ENCODE results near the gene EYA2. TPM values are rescaled to one million over a fixed set of nuclear protein-coding genes. Genes with fewer than 3 reads are reported as not detected.

EYA2 gene
- total and polyA plus RNA-seq, 4 donors, result 0.17 to 0.54 (median 0.23) TPM; not detected in 1

GRCh38 chr20:46992640-46993035 lies 98.0 kb downstream of the EYA2 start:
- DNase-seq (ENCODE audit: low spot score), result no peak
- Histone ChIP-seq H3K9me3 (ENCODE audit: control insufficient read depth in 4 of 4, low read length in 3 of 4) (no peaks in the 10 kb centered on the region), H3K9ac (ENCODE audit: low read depth in 1 of 2, low read length in 2 of 2) (no peak overlapping the region), H3K27me3 (ENCODE audit: control insufficient read depth in 4 of 4, insufficient read depth in 4 of 4, low read length in 3 of 4) (no peaks in the 10 kb centered on the region), H3K27ac (ENCODE audit: low read depth in 1 of 2, low read length in 2 of 2) (no peak overlapping the region), H3K4me3 (ENCODE audit: low read depth in 1 of 3, low read length in 3 of 3) (no peak overlapping the region), H3K4me1 (ENCODE audit: control insufficient read depth in 4 of 4, insufficient read depth in 4 of 4, low read length in 3 of 4) (no peaks in the 10 kb centered on the region), H3K36me3 (ENCODE audit: control insufficient read depth in 4 of 4, insufficient read depth in 3 of 4, low read depth in 1 of 4, low read length in 3 of 4) (no peaks in the 10 kb centered on the region)
- 80% methylated on average over 2 of the region's 2 CpGs for WGBS
- TF ChIP-seq EGR1 (IDR thresholded peaks at IDR 0.05; ENCODE audit: low read depth in 2 of 2), result no peak
- TF ChIP-seq MAX (IDR thresholded peaks at IDR 0.05), result no peak
- TF ChIP-seq FOXA2 (IDR thresholded peaks at IDR 0.05), result no peak
- TF ChIP-seq, protein P1, sequence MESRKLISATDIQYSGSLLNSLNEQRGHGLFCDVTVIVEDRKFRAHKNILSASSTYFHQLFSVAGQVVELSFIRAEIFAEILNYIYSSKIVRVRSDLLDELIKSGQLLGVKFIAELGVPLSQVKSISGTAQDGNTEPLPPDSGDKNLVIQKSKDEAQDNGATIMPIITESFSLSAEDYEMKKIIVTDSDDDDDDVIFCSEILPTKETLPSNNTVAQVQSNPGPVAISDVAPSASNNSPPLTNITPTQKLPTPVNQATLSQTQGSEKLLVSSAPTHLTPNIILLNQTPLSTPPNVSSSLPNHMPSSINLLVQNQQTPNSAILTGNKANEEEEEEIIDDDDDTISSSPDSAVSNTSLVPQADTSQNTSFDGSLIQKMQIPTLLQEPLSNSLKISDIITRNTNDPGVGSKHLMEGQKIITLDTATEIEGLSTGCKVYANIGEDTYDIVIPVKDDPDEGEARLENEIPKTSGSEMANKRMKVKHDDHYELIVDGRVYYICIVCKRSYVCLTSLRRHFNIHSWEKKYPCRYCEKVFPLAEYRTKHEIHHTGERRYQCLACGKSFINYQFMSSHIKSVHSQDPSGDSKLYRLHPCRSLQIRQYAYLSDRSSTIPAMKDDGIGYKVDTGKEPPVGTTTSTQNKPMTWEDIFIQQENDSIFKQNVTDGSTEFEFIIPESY (IDR thresholded peaks at IDR 0.05), result no peak

GRCh38 chr20:46993465-46994095 lies 98.9 kb downstream of the EYA2 start:
- Histone ChIP-seq H3K4me1 (ENCODE audit: control insufficient read depth in 4 of 4, insufficient read depth in 4 of 4, low read length in 3 of 4) (no peaks in the 10 kb centered on the region), H3K9me3 (ENCODE audit: control insufficient read depth in 4 of 4, low read length in 3 of 4) (no peaks in the 10 kb centered on the region), H3K9ac (ENCODE audit: low read depth in 1 of 2, low read length in 2 of 2) (no peak overlapping the region), H3K4me3 (ENCODE audit: low read depth in 1 of 3, low read length in 3 of 3) (no peak overlapping the region), H3K27ac (ENCODE audit: low read depth in 1 of 2, low read length in 2 of 2) (no peak overlapping the region), H3K36me3 (ENCODE audit: control insufficient read depth in 4 of 4, insufficient read depth in 3 of 4, low read depth in 1 of 4, low read length in 3 of 4) (no peaks in the 10 kb centered on the region), H3K27me3 (ENCODE audit: control insufficient read depth in 4 of 4, insufficient read depth in 4 of 4, low read length in 3 of 4) (no peaks in the 10 kb centered on the region)
- DNase-seq (ENCODE audit: low spot score), result no peak
- WGBS, result 64% methylated on average over 4 of the region's 4 CpGs
- TF ChIP-seq YY1 (IDR thresholded peaks at IDR 0.05), result no peak

- TF ChIP-seq EGR1 (IDR thresholded peaks at IDR 0.05; ENCODE audit: low read depth in 2 of 2), result no peak
- TF ChIP-seq FOXA2 (IDR thresholded peaks at IDR 0.05), result no peak
- no peak for TF ChIP-seq NR2F2 (IDR thresholded peaks at IDR 0.05)
- TF ChIP-seq TAF1 (conservative IDR thresholded peaks at IDR 0.05), result no peak
- no peak for TF ChIP-seq SP1 (IDR thresholded peaks at IDR 0.05)
- no peak for TF ChIP-seq RAD21 (IDR thresholded peaks at IDR 0.05)
- no peak for TF ChIP-seq FOXA1 (IDR thresholded peaks at IDR 0.05)
- no peak for TF ChIP-seq CTCF (IDR thresholded peaks at IDR 0.05; ENCODE audit: low read depth, low read length, missing input control)
- TF ChIP-seq, protein P2, sequence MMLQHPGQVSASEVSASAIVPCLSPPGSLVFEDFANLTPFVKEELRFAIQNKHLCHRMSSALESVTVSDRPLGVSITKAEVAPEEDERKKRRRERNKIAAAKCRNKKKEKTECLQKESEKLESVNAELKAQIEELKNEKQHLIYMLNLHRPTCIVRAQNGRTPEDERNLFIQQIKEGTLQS (IDR thresholded peaks at IDR 0.05), result no peak
- no peak for TF ChIP-seq RXRA (IDR thresholded peaks at IDR 0.05)
- no peak for TF ChIP-seq REST (IDR thresholded peaks at IDR 0.05)
- TF ChIP-seq YY1 (IDR thresholded peaks at IDR 0.05), result no peak
- TF ChIP-seq, protein P1 (IDR thresholded peaks at IDR 0.05), result no peak
- no peak for TF ChIP-seq HNF4G (IDR thresholded peaks at IDR 0.05)
- TF ChIP-seq JUND (IDR thresholded peaks at IDR 0.05), result no peak
- TF ChIP-seq HNF4A (conservative IDR thresholded peaks at IDR 0.05), result no peak
- DNase-seq (ENCODE audit: low spot score), result no peak
- no peaks in the 10 kb centered on the region for H3K36me3 ChIP-seq (ENCODE audit: control insufficient read depth in 4 of 4, insufficient read depth in 3 of 4, low read depth in 1 of 4, low read length in 3 of 4)
- H3K27ac ChIP-seq (ENCODE audit: low read depth in 1 of 2, low read length in 2 of 2), result no peak overlapping the region
- 52% methylated on average over 5 of the region's 5 CpGs for WGBS
- H3K4me3 ChIP-seq (ENCODE audit: low read depth in 1 of 3, low read length in 3 of 3), result no peak overlapping the region
- H3K9ac ChIP-seq (ENCODE audit: low read depth in 1 of 2, low read length in 2 of 2), result no peak overlapping the region
- no peaks in the 10 kb centered on the region for H3K4me1 ChIP-seq (ENCODE audit: control insufficient read depth in 4 of 4, insufficient read depth in 4 of 4, low read length in 3 of 4)
- H3K9me3 ChIP-seq (ENCODE audit: control insufficient read depth in 4 of 4, low read length in 3 of 4), result no peaks in the 10 kb centered on the region
- no peaks in the 10 kb centered on the region for H3K27me3 ChIP-seq (ENCODE audit: control insufficient read depth in 4 of 4, insufficient read depth in 4 of 4, low read length in 3 of 4)
Observed at GRCh38 chr20:46994341-46994740, 99.7 kb downstream of the EYA2 start.
